SJSA1 (cell line): Measurements from ENCODE around the gene TCEAL5. TPM values are rescaled to one million over a fixed set of nuclear protein-coding genes. Genes with fewer than 3 reads are reported as not detected.
"Not testable (repeated sequence)": the region's sequence is repeated elsewhere in the genome, so short reads cannot be mapped to it uniquely, and the experiment has no call there.

Source experiments
- DNase-seq, 2 experiments: peaks; one replicate each; pipeline ENCODE4 v3.0.0-alpha.2; 2015 to 2020; ENCODE audit warnings: low spot score in 2 of 2, low read depth in 1 of 2
- H3K27ac ChIP-seq: fragments of 250-450 bp; sonication (Bioruptor Pico); 2 replicates; pipeline ENCODE4 v1.5.1; 2020; ENCODE audit warnings: mild to moderate bottlenecking, moderate library complexity
- H3K27me3 ChIP-seq: fragments of 250-450 bp; sonication (Bioruptor Pico); replicated peaks from 2 replicates; pipeline ENCODE4 v1.5.1; 2020; ENCODE audit warnings: mild to moderate bottlenecking, moderate library complexity
- H3K36me3 ChIP-seq: fragments of 250-450 bp; sonication (Bioruptor Pico); 2 replicates; pipeline ENCODE4 v1.5.1; 2020; ENCODE audit warnings: mild to moderate bottlenecking
- H3K4me1 ChIP-seq: fragments of 250-450 bp; sonication (Bioruptor Pico); replicated peaks from 2 replicates; pipeline ENCODE4 v1.6.1; 2021; ENCODE audit warnings: mild to moderate bottlenecking
- H3K4me3 ChIP-seq: fragments of 250-450 bp; sonication (Bioruptor Pico); 2 replicates; pipeline ENCODE4 v1.5.1; 2020; ENCODE audit warnings: mild to moderate bottlenecking
- H3K9me3 ChIP-seq: fragments of 250-450 bp; sonication (Bioruptor Pico); replicated peaks from 2 replicates; pipeline ENCODE4 v1.5.1; 2020; ENCODE audit warnings: mild to moderate bottlenecking
- total RNA-seq: library from RNA; depleted of rRNA; stranded (reverse); fragments of >200 nt; shearing (Covaris generic); gene quantifications from 2 replicates; pipeline ENCODE4 v1.2.3, GENCODE V29; 2014; rRNA removed

The TCEAL5 gene, protein sequence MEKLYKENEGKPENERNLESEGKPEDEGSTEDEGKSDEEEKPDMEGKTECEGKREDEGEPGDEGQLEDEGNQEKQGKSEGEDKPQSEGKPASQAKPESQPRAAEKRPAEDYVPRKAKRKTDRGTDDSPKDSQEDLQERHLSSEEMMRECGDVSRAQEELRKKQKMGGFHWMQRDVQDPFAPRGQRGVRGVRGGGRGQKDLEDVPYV
- not detected in 2 replicates for total RNA-seq

DNA sequence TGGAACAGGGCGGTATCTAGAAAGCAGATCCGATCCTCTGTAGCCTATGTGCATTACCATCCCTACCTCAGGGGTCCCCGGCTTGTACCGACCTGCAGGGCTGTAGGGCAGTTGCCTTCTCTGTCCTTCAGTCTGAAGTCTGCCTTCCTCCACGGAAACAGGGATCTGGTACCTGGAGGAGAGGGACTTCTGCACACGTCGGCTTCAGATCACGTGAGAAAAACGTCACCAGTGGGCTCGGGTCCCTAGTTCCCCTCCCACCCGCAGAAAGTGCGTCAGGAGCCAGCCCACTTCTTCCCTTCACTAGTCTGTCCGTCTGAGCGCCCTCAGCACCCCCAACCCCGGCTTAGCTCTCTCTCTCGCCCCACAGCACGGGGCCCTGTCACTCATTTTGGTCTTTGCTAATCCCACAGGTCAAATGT is at the start of gene TCEAL5:
TSS of gene TCEAL5 (minus strand) at position 170 of the 422 bp plus-strand sequence. CDS start 2,187 bp downstream, outside the sequence.
- Histone ChIP-seq H3K36me3 (no peaks in the 10 kb centered on the region), H3K27me3 (no peaks in the 10 kb centered on the region), H3K4me1 (no peaks in the 10 kb centered on the region), H3K4me3 (no peak within 1 kb of the TSS), H3K27ac (no peak within 1 kb of the TSS), H3K9me3 (no peaks in the 10 kb centered on the region)
- DNase-seq, result no peak

DNA sequence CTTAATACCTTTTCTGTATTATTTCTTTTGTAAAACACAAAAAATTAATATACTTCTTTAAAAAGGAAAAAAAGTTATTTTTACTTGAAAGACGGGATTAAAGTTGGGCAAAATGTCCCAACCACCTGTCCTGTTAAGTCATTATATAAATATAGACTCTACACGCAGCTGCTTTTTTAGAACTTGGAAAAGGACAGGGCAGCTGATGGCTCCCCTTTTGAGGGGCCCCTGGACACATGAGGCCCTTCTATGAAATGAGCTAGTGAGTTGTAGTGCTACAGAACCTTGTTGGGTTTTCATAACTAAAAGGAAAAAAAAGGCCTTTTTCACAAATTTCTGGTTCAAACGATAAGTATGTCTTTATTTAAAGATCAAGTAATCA is 34.8 kb upstream of the TCEAL5 start:
- peaks cover 4% of the 10 kb centered on the region; the same call in 1 of the 2 replicates for H3K27me3 ChIP-seq
- H3K27ac ChIP-seq, result no peak overlapping the region
- no peaks in the 10 kb centered on the region for H3K36me3 ChIP-seq
- no peak for DNase-seq
- H3K4me3 ChIP-seq, result no peak overlapping the region
- H3K9me3 ChIP-seq, result no peaks in the 10 kb centered on the region
- H3K4me1 ChIP-seq, result no peaks in the 10 kb centered on the region

DNA sequence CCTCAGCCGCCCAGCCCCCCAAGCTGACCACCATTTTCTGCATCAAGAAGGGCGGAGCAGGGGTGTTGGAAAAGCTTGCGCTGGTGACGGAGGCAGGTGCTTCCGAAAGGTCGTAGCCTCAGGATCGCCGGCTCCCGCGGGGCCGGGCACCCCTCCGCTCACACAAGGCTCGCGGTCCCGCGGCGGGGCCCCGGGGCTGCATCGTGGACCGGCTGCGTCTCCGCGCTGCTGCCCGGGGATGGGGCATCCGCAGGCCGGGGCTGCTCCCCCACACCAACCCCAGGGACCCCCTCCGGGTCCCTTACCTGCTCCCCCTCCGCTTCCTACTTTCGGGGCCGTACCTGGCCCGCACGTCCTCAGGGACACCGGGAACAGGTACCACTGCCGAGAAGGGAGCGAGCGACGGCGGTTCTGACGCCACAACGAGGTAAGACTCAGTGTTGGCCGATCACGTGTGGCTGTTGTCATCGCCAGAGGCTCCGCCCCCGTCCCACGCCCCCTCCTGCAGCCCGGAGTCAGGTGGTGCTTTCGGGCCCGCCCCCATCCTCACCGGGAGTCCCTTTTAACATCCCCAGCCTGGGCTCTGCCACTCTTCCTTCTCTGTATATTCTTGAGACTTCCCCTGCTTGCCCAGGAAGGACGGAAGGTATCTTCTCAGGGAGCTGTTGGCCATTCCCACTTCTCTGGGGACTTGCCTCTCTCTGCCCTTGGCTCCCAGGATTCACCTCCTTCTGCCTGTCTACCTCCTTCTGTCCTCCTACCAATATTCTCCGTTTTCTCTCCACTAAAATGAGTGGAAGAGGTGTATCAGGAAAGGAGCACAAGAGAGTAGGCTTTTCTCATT is 34.2 kb upstream of the TCEAL5 start, which contains the start of gene BEX2:
TSS of gene BEX2 (minus strand) at position 436 of the 844 bp plus-strand sequence. CDS start 1,014 bp downstream, outside the sequence.
- H3K9me3 ChIP-seq, result no peaks in the 10 kb centered on the region
- peaks cover 4% of the 10 kb centered on the region; the same call in 1 of the 2 replicates for H3K27me3 ChIP-seq
- no peak within 1 kb of the TSS for H3K27ac ChIP-seq
- DNase-seq, result no peak
- no peak within 1 kb of the TSS for H3K4me3 ChIP-seq
- H3K4me1 ChIP-seq, result no peaks in the 10 kb centered on the region
- H3K36me3 ChIP-seq, result no peaks in the 10 kb centered on the region

DNA sequence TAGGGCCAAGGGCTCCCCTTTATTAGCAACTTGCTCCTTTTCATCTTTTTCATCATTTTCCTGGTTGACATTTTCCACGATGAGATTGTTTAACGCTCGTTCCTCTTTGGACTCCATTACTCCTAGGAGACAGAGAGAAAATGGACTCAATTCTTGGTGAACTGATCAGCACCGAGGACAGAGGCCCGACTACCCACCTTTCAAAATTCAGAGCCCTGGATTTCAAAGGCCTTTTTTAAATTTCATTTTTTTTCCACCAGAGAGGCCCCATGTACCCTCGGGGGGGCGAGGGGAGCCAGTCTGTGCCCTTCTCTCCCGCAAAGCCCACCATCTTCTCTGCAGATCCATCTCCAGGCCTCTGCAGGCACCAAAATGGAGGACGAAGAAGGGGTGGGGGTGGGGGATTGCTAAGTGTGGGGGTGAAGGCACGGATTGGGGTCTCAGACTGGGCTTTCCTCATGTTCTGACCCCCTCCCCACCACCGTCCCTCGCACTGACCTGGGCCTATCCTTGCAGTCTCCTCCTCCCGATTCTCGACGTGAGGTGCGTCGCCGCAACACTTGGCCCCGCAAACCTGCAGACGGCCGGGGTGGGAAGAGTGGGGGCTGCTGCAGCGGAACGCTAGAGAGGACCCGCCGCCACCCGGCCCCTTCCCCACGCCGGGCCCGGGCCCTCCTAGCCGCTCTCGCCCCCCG is 33.5 kb upstream of the TCEAL5 start:
- H3K4me3 ChIP-seq, result no peak overlapping the region
- DNase-seq, result no peak
- no peaks in the 10 kb centered on the region for H3K9me3 ChIP-seq
- H3K36me3 ChIP-seq, result no peaks in the 10 kb centered on the region
- no peaks in the 10 kb centered on the region for H3K4me1 ChIP-seq
- H3K27ac ChIP-seq, result no peak overlapping the region
- H3K27me3 ChIP-seq, result peaks cover 4% of the 10 kb centered on the region; the same call in 1 of the 2 replicates

DNA sequence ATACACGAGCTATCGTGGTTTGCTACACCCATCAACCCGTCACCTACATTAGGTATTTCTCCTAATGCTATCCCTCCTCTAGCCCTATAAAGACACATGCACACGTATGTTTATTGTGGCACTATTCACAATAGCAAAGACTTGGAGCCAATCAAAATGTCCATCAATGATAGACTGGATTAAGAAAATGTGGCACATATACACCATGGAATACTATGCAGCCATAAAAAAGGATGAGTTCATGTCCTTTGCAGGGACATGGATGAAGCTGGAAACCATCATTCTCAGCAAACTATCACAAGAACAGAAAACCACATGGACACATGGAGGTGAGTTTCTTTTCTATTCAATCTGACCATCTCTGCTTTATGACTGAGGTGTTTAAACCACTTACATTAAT is 29.1 kb upstream of the TCEAL5 start:
- not testable (repeated sequence) for H3K9me3 ChIP-seq, H3K4me3 ChIP-seq, H3K27me3 ChIP-seq

DNA sequence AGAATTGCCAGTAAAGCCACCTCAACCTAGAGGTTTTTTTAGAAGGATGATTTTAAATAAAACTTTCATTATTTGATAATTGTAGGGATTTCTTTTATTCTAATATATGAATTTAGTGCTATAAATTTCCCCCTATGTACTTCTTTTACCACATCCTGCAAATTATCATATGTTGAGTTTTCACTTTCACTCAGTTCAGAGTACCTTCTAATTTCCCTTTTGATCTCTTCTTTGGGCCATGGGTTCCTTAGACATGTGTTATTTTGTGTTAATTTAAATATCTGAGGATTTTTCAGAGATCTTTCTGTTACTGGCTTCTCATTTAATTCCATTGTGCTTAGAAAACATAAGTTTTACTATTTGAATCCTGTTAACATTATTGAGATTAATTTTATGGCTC is 28.2 kb upstream of the TCEAL5 start:
- H3K27ac ChIP-seq, result no peak overlapping the region
- no peak overlapping the region for H3K4me3 ChIP-seq
- no peaks in the 10 kb centered on the region for H3K27me3 ChIP-seq
- no peaks in the 10 kb centered on the region for H3K9me3 ChIP-seq
- no peak for DNase-seq
- no peaks in the 10 kb centered on the region for H3K36me3 ChIP-seq
- H3K4me1 ChIP-seq, result no peaks in the 10 kb centered on the region

More for the DNA sequence above, 29.1 kb upstream of the TCEAL5 start:
- not testable (repeated sequence) for H3K4me1 ChIP-seq, H3K36me3 ChIP-seq, H3K27ac ChIP-seq, DNase-seq

DNA sequence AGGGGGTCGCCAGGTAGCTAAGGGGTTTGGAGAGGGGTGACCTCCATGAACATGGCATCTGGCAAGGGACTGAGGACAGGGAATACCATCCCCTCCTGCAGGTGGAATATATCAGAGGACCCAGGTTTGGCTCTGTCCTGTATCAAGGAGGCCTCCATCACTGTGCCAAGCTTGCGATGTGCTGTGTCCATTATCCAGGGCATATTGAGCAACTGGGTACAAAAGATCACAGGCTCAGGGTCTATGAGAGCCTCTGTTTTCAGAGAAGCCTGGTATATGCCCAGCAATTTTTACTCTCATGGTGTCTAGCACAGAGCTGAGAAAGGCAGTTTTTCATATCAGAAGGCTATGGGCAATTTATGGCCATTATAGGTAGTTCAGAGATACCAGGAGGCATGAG is 16.6 kb upstream of the TCEAL5 start:
- H3K36me3 ChIP-seq, result no peaks in the 10 kb centered on the region
- no peak overlapping the region for H3K27ac ChIP-seq
- H3K4me1 ChIP-seq, result no peaks in the 10 kb centered on the region
- no peak overlapping the region for H3K4me3 ChIP-seq
- no peak for DNase-seq
- no peaks in the 10 kb centered on the region for H3K9me3 ChIP-seq
- no peaks in the 10 kb centered on the region for H3K27me3 ChIP-seq

DNA sequence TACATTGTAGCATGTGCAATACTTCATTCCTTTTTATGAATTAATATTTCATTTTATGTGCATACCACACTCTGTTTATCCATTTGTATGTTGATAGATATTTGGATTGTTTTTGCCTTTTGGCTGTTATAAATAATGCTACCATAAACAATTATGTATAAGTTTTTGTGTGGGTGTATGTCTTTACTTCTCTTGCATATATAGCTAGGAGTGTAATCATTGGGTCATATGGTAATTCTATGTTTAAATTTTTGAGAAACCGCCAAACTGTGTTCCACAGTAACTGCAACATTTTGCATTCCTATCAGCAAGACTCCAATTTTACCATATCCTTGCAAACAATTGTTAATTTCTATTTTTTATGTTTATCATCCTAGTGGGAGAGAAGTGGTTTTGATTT is 3.1 kb upstream of the TCEAL5 start:
- no peaks in the 10 kb centered on the region for H3K27me3 ChIP-seq
- H3K27ac ChIP-seq, result no peak overlapping the region
- no peaks in the 10 kb centered on the region for H3K4me1 ChIP-seq
- no peaks in the 10 kb centered on the region for H3K36me3 ChIP-seq
- no peaks in the 10 kb centered on the region for H3K9me3 ChIP-seq
- H3K4me3 ChIP-seq, result no peak overlapping the region
- DNase-seq, result no peak

DNA sequence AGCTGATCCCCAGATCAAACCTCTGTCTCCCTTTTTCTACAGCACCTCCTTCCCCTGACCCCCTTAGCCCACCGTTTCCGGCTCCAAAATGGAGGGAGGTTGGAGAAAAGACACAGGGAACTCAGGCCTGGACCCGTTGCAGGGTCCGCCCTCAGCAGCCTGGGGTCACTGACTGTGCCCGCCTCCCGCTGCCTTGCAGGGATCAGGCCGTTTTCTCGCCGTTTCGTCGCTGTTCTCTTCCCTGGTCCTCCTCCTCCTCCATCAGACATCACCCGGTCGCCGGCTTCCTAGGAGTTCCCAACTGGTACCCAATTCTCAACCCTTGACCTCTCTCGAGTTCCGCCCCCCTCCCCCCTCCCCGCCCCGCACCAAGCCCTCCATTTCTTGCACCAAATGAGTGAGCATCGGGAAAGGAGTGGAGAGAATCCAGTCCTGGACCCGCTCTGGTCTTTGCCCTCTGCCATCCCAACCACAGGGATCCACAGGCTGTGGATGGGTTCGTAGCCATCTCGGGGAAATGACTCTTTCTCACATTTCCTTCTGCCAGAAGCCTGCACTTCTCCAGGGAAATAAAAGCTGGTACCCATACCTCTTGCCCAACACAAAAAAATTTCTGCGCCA is 493 bp downstream of the TCEAL5 start:
- no peak for DNase-seq
- Histone ChIP-seq H3K27me3 (0 out of 2 replicates have a peak, but pooled peaks cover under 1% of the 10 kb centered on the region), H3K4me3 (no peak overlapping the region), H3K4me1 (no peaks in the 10 kb centered on the region), H3K36me3 (no peaks in the 10 kb centered on the region), H3K9me3 (no peaks in the 10 kb centered on the region), H3K27ac (no peak overlapping the region)

DNA sequence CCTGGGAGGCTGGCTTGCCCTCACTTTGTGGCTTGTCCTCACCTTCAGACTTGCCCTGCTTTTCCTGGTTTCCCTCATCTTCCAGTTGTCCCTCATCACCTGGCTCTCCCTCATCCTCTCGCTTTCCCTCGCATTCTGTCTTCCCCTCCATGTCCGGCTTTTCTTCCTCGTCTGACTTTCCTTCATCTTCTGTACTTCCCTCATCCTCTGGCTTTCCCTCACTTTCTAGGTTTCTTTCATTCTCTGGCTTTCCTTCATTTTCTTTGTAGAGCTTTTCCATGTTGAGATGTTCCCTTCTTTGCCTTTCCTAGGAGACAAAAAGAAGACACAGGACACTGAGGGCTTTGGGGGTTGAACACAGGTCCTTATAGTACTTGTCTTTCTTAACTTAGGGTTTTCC is 2.3 kb downstream of the TCEAL5 start:
- Histone ChIP-seq H3K27ac (no peak overlapping the region), H3K36me3 (no peaks in the 10 kb centered on the region), H3K4me1 (no peaks in the 10 kb centered on the region), H3K27me3 (peaks cover 3% of the 10 kb centered on the region; the same call in 1 of the 2 replicates), H3K4me3 (no peak overlapping the region), H3K9me3 (no peaks in the 10 kb centered on the region)
- DNase-seq, result no peak

DNA sequence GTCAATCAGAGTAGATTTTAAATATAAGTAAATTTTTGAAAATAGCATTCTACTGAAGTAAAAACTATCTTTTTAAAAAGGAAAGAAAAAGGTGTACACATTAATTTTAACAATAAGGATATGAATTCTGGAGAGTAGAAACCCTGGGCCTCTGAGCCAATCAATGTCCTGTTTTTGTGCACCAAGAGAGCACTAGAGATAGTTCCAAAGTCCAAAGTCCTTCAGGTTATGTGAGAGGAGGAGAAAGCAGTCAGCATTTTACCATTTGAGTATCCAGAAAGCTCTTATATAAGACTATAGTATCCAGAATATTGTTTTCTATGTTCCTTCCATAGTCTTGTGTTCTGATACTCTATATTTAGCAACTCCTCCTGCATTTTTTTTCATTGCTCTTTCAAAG is 18.3 kb downstream of the TCEAL5 start:
- no peak overlapping the region for H3K4me3 ChIP-seq
- H3K36me3 ChIP-seq, result peaks cover 6% of the 10 kb centered on the region
- H3K27me3 ChIP-seq, result no peaks in the 10 kb centered on the region
- H3K9me3 ChIP-seq, result no peaks in the 10 kb centered on the region
- H3K27ac ChIP-seq, result no peak overlapping the region
- DNase-seq, result no peak
- peaks cover 3% of the 10 kb centered on the region; the same call in 1 of the 2 replicates for H3K4me1 ChIP-seq

DNA sequence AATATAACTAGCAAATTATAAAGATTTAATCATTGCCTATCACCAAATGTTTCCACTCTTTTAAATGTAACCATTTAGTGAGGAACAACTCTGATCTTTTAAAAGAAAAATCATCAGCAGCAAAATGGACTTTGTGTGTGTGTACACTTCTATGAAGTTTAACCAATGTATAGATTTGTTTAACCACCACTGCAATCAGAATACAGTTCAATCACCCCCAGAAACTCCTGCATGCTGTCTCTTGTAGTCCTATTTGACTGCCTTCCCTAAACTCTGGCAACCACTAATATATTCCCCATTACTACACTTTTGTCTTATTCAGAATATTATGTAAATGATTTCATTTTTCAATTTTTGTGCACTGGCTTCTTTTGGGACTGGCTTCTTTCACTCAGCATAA is 19.9 kb downstream of the TCEAL5 start:
- no peak overlapping the region for H3K4me3 ChIP-seq

DNA sequence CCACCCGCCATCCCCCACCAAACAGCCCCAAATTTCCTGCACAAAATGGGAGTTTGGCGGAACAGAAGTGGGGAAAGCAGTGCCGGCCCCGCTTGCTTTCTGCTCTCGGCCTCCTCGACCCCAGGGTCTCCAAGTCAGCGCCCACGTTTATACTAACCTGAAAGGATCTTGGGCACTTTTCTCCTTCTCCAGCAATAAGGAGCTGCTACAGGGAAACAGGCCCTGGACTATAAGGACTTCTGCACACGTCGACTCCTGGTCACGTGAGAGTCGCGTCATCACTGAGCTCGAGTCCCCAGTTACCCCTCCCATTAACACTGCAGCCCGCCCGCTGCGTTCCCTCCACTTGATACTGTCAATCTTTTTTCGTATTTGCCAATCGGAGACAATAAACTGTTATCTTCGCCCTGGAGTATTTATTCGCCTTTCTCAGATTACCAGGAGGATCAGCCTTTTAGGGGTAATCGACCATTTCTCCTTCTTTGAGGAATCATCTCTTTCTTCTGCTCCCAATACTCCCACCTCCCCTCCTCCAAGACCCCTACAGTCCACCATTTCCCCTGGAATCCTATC is 21.5 kb downstream of the TCEAL5 start, which contains the start of gene TCEAL8:
TSS of gene TCEAL8 (minus strand) at position 235 of the 573 bp plus-strand sequence. CDS start 1,176 bp downstream, outside the sequence.
- Histone ChIP-seq H3K27ac (peak within 1 kb of the TSS; percentile 22; the same call in 1 of the 2 replicates), H3K4me3 (peak within 1 kb of the TSS; percentile 52), H3K4me1 (peaks cover 3% of the 10 kb centered on the region; the same call in 1 of the 2 replicates), H3K9me3 (no peaks in the 10 kb centered on the region), H3K36me3 (peaks cover 10% of the 10 kb centered on the region), H3K27me3 (no peaks in the 10 kb centered on the region)
- DNase-seq, result peak; percentile 38 to 60

More for the DNA sequence above, 19.9 kb downstream of the TCEAL5 start:
- Histone ChIP-seq H3K27ac (no peak overlapping the region), H3K27me3 (no peaks in the 10 kb centered on the region), H3K4me1 (peaks cover 3% of the 10 kb centered on the region; the same call in 1 of the 2 replicates), H3K9me3 (no peaks in the 10 kb centered on the region), H3K36me3 (peaks cover 10% of the 10 kb centered on the region)
- no peak for DNase-seq
